Renal cortex interstitium (tissue), 15 donors: ENCODE measurements around the gene FLT3LG. TPM values are rescaled to one million over a fixed set of nuclear protein-coding genes. Genes with fewer than 3 reads are reported as not detected.
A peak's percentile ranks its signal among the peaks of the same experiment; 100 is the strongest.

Experiments used
- DNase-seq, 11 donors: peaks; one replicate each; pipeline ENCODE4 v3.0.0-alpha.2; 2013; ENCODE audit warnings: low read depth in 9 of 11, low spot score in 4 of 11; ENCODE audit errors: extremely low read depth in 1 of 11
- long read RNA-seq, 16 experiments: transcript quantifications; one replicate each; lab custom pipeline, GENCODE V29; 2026
- polyA plus RNA-seq, 3 donors: library from polyadenylated mRNA; unstranded; fragments of 120-200 nt; gene quantifications; one replicate each; pipeline ENCODE4 v1.2.1, GENCODE V29; 2013; ENCODE audit not compliant: insufficient read length in 3 of 3

FLT3LG gene, protein sequence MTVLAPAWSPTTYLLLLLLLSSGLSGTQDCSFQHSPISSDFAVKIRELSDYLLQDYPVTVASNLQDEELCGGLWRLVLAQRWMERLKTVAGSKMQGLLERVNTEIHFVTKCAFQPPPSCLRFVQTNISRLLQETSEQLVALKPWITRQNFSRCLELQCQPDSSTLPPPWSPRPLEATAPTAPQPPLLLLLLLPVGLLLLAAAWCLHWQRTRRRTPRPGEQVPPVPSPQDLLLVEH
- polyA plus RNA-seq = 1 to 10 TPM; 2.5 to 4.4 (median 3.2) TPM
- long read RNA-seq, donor 1 = 0 reads
- long read RNA-seq, donor 2 = 0 reads
- long read RNA-seq, donor 3 = 0 reads
- long read RNA-seq, donor 4 = 0 reads
- long read RNA-seq, donor 5, partial matches to known transcripts = 0 of 1 reads
- long read RNA-seq, donor 5, other reads (novel, unspliced or antisense) = 0 of 1 reads
- long read RNA-seq, donor 6, partial matches to known transcripts = 0 of 1 reads
- long read RNA-seq, donor 6, other reads (novel, unspliced or antisense) = 0 of 1 reads
- long read RNA-seq, donor 7 = 0 reads
- long read RNA-seq, donor 8, partial matches to known transcripts = 0 of 1 reads
- long read RNA-seq, donor 8, other reads (novel, unspliced or antisense) = 0 of 1 reads
- long read RNA-seq, donor 9 = 0 reads
- long read RNA-seq, donor 10 = 0 reads
- long read RNA-seq, donor 11, partial matches to known transcripts = 0 of 2 reads
- long read RNA-seq, donor 11, other reads (novel, unspliced or antisense) = 0 of 2 reads
- long read RNA-seq, donor 12 = 0 reads
- long read RNA-seq, donor 13, partial matches to known transcripts = 0 of 1 reads
- long read RNA-seq, donor 13, other reads (novel, unspliced or antisense) = 0 of 1 reads
- long read RNA-seq, donor 14 = 0 reads
- long read RNA-seq, donor 15 = 0 reads
- long read RNA-seq, donor 16 = 0 reads

DNA sequence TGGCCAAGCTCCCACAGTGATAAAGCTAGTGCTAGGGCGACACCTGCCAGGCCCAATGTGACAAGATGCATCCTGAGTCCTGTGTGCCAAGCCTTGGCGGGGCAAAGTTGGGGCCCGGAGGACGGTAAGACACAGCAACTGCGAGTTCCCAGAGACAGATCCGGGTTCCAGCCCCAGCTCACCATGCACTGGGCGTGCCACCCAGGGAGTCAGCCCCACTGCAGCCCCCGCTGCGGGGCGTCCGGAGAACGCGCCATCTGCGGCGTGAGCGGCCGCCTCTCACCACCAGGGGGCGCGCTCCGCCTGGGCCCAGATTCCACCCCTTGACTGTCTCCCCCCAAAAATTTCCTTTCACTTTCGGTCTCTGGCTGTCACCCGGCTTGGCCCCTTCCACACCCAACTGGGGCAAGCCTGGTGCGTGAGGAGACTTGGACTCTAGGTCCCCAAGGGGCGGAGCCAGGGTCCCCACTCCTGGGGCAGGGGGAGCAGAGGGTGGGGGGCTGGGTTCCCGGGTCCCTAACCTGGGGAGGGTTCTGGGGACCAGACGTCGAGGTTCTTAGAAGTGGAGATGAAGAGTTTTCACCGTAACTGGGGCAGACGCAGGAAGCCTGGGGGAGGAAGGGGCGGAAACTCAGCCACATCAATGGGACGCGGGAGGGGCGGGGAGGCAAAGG, at the start of gene FLT3LG:
FLT3LG (plus strand) TSS at position 348 of the 674 bp plus-strand sequence. CDS start 425 bp downstream, outside the sequence.
- DNase-seq = peak in 2 of 11 donors; percentile 52 to 64

DNA sequence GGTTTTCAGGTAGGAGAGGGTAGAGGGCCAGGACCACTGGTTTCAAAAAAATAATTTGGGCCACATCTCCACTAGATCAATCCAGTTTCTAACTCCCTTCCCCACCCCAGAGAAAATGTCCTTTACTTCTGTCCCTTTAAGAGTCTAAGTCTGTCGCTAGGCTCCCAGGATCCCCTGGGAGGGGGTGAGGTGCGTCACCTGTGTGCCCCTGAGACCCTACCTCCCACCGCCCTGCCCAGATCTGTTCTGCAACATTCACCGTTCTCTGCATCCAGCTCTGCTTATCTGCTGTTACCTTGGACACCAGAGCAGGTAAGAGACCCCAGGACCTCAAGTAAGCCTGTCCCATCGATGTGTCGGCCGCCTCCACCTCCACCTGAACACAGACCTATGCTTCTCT, 48.8 kb upstream of the FLT3LG start, which contains the start of gene GFY:
GFY (plus strand) TSS at position 211 of the 400 bp plus-strand sequence. CDS start 1,043 bp downstream, outside the sequence.
- no peak for DNase-seq

DNA sequence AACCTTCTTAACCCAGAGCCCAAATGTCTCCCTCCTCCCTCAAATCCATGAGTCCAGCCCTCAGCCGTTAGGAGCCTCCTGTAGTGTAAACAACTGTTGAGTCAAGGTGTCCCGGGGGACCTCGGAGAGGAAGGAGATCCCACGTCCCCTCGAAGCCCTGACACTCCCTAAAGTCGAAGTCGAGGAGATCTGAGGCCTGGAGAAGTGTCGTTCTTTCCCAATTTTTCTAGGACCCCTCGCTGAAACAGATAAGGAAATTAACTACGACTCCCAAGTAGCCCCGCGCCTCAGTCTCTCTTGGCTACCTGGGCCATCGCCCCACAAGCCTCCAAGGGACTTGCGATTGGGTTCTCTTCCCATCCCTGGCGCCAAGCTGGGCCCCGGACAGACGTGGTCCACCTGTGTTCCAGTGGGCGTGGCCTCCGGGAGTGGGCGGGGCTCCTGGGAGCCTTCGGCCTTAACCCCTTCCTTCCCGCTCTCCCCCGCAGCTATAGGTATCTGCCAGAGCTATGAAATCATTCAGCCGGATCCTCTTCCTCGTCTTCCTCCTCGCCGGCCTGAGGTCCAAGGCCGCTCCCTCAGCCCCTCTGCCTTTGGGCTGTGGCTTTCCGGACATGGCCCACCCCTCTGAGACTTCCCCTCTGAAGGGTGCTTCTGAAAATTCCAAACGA, 48.0 kb upstream of the FLT3LG start:
- no peak for DNase-seq

DNA sequence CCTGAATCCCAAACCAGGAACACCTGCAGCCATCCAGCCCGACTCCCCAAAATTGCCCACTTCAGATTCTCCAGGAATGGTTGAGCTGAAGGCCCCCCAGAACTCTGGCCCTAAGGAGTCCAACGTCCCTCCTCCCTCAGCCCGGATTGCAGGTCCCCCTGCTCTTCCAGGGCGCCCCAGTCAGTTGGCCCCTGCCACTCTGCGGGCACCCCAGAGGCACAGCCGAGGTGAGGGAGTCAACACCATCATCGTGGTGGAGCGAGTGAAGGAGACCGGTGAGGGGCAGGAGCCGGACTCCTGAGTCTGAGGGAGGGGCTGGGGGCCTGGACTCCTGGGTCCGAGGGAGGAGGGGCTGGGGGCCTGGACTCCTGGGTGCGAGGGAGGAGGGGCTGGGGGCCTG, 46.7 kb upstream of the FLT3LG start:
- DNase-seq = no peak

DNA sequence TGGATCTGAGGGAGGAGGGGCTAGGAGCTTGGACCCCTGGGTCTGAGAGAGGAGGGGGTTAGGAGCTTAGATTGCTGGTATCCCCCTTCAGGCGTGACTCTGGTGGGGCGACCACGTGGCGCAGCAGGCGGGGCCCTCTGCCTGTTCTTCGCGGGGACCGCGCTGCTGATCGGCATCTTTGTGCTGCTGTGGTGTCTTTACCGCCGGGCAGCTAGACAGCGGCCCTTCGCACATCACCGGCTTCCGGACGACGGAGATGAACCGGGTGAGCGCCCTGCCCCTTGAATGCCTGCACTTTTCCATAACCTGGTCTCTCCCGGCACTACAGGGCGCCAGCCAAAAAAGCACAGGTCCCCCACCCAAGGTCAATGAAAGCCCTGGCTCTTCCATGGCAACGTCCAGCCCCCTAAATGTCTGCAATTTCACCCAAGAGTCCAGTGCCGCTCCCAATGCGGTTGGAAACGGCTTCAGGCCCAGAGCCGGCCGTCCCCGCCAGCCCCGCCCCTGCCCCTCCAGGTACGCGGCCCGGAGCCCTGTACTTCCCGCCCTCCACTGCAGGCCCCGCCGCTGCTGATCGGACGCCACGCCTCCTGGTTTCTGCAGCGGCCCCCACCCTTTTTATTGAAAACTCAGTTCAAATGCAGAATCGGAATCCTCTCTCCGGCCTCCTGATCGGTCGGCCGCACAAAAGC, 46.0 kb upstream of the FLT3LG start:
- no peak for DNase-seq

DNA sequence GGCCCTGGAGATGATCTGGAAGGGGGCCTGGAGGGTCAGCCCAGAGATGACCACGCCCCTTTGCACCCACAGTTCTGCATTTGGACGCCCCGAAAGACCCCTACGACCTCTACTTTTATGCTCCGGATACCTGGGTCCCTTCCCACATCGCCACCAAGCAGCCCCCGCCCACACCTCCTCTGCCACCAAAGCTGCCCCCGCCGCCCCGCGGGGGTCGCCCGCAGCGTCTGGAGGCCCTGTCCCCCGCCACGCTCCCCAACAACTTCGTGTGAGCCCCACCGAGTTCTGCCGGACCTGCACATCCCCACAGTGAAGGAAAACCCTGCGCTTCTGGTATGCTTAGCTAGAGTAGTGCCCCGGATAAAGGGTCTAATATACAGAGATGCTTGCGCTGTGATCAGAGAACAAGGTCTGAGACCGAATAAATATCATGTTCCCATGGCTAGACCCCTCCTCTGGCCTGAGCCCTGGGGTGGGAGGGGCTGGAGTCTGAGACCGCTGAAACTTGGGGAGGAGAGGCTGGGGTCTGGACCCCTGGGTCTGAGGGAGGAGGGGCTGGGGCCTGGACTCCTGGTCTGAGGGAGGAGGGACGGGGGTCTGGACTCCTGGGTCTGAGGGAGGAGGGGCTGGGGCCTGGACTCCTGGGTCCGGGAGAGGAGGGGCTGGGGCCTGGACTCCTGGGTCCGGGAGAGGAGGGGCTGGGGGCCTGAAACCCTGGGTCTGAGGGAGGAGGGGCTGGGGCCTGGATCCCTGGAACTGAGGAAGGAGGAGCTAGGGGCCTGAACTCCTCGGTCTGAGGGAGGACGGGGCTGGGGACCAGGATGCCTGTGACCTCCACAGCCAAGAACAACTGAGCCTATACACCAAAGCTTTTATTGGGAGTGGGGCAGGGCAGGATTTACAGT, 45.2 kb upstream of the FLT3LG start:
- no peak for DNase-seq

DNA sequence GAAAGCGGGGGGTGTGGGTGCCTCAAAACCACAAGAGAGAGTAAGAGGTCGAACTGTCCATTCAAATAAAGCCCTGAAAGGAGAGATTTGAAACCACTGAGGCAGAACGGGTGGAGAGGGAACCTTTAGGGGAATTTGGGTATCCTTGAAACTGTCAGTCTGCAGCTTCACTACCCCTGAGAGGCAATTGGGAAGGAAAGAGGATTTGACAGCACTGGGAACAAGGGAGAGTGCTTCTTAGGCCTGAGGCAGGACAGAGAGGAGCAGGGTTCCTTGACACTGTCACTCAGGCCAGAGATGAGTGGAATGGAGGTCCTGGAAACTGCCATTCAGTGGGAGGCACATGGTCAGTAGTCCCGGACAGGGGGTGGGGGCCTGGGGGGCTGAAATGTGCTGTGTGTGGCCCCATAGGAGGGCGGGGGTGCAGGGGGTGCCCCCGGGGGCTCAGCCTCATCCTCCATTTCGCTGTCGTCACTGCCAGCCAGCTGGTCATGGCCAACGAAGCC, 43.8 kb upstream of the FLT3LG start:
- no peak for DNase-seq

DNA sequence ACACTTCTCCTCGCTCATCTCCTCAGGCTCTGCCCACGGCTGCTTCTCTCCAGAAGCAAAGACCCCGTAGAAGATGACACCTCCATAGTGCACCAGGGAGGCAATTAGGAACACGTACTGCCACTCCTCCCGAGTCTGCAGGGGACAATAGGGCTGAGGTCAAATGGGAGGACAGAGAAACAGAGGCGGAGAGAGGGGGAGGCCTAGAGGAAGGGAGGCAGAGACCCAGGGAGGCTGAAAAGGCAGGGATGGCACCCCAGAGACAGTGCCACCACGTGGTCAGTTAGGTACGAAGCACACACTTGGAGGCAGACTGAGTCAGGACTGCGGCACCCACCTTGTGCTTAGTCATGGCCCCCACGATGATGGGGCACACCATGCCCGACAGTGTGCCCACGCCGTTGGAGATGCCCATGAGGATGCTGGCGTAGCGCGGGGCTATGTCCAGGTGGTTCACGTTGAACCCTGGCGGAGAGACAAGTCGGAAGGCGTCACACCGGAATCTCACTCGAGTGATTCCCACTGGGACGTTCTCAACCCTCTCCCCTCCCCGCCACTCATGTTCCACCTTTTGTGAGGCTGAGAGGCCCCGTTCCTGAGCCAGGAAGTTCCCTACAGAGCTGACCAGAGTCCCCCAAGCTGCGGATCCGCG, 43.2 kb upstream of the FLT3LG start:
- no peak for DNase-seq

DNA sequence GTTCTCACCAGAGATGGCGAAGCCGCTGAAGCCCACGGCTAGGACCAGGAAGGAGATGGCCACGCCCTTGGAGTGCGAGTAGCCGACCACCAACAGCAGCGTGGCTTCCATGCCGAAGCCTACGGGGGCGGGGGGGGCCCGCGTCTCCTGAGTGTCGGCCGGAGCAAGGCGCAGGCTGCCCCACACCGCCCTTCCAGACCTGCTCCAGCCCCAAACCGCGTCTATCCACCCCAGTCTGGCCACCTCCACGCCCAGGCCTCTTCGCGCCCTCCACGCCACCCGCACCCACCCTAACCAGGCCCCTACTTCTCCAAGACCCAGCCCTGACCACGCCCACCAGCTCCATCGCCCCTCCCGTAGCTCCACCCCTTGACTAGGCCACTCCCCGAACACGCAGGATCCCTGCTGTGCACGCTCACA, 42.7 kb upstream of the FLT3LG start:
- no peak for DNase-seq

DNA sequence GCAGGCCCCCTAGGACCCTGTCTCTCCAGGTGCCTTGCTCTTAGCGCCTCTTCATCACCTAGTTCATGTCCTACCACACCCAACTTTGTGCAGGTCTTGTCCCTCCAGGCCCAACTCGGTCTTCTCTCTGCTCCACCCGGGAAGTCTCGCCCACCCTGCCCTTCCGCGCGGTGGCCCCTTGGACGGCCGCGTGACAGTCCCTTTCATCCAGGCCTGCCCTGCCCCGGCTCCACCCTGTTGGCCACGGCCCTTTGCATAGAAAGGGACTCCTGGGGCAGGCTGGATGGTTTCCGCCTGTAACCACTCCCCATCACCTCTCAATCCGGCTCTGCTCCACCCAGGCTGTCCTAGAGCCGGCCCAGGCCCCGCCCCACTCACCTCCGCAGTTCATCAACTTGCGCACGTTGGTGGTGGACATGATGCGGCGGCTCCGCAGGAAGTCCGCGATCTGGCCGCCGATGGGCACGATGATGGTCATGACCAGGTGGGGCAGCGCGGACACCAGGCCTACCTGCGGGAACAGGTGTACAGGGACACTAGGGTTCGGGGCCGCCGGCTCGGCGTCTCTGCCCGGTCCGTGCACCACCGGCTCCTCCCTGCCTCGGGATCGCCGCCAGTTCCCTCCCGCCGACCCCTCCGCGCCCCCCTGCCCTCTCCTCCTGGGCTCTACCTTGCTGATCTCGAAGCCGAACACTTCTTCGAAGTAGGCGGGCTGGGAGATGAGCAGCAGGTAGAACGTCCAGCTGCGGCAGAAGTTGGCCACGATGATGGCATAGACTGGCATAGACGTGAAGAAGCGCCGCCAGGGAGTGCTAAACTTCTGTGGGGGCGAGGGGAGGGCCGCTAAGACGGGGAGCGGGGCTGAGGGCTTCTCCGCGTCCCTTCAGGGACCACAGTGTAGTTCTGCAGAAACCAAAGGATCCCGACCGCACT, 41.6 kb upstream of the FLT3LG start:
- DNase-seq = no peak

DNA sequence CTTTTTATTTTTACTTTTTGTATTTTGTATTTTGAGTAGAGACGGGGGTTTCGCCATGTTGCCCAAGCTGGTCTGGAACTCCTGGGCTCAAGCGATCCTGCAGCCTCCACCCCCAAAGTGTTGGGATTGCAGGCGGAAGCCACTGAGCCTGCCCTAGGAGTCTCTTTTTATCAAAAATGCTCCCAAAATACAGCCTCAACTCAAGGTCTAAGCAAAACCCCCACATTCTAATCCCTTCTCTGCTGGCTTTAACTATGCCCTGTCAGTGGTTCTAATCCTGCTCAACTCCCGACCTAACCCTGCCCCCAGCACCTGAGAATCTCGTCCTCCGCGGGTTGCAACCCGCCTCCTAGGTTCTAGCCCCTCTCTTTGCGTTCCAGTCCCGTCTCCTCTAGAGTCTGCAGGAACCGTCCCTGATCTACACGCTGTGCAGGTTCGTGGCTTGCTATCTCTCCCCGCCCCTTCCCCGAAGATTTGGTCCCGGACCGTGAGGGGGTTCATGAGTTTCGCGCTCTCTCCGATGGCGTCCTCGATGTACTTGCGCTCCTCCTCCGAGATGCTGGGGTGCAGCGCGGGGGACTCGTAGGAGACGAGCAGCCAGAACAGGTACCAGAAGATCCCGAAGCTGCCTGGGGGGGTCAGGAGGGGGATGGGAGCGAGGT, 40.6 kb upstream of the FLT3LG start:
- DNase-seq = no peak

DNA sequence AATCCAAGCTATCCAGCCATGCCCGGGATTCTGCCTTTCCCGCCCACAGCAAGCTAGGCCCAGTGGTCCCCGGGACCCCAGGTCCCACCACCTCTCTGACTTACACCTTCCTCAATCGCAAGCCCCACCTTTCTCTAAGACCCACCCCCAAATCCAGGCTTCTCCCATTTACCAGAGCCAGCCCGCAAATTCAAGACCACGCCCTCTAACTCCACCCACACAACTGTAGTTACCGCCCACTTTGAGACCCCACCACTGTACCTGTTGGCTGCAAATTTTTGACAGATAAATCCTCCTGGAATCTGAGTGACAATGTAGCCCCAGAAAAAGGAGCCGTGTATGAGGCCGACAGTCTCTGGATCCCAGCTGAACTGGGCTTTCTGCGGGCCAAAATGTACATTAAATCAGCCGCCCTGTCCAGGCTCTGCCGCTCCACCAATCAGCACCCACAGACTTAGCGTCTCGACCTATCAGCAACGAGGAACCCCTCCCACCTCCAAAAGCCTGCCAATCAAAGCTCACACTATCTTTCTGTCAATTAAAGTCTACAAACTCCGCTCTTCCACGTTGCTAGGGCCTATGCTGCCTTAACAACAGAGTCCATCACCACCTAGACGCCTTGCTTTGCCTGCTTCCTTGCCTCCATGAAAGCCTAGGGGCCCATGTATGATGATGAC, 39.0 kb upstream of the FLT3LG start:
- no peak for DNase-seq

DNA sequence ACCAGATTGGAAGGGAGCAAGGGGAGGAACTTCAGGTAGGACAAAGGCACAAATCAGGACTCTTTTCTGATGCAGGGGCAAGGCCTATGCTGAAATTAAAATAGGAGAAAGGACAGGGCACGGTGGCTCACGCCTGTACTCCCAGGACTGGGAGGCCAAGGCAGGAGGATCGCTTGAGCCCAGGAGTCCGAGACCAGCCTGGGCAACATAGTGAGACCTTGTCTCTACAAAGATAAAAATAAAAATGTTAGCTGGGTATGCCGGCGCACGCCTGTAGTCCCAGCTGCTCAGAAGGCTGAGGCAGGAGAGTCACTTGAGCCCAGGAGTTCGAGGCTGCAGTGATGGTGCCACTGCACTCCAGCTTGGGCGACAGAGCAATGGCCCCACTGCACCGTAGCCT, 38.3 kb upstream of the FLT3LG start:
- DNase-seq = no peak

DNA sequence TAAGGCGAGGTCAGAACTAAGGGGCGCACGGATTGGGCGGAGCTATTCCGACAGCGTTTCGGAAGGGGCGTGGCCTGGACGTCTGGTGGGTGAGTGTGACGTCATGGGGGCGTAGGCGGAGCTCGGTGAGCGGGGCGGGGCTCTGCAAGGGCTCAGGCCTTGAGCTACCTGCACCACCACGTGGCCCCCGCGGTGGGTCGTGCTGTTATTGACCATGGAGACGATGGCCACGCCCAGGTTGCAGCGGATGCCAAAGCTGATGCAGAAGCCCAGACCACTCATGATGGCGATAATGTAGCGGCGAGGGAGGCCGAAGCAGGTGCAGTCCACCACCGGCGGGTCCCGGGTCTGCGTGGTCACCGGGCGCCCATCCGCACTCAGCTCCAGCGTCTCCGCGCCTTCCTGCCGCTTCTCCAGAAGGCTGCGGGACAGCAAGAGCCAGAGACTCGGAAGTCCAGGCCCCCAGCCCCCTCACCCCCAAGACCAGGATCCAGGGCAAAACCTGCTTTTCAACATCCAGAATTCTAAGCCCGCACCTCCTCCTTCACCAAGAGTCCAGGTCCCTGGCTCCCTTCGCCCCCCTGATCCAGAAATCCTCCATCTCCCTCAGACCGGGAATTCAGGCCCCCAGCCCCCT, 37.5 kb upstream of the FLT3LG start:
- DNase-seq = no peak
